ENCODE measurements around the gene RNF224. TPM values are rescaled to one million over a fixed set of nuclear protein-coding genes. Genes with fewer than 3 reads are reported as not detected.
A peak's percentile ranks its signal among the peaks of the same experiment; 100 is the strongest.

Gene RNF224
- total and polyA plus RNA-seq, 2 of the 13 experiments (the other 11 are each of a cell fraction or from before 2014, with no cell fraction given), result 0.09 TPM; not detected in 1

DNA sequence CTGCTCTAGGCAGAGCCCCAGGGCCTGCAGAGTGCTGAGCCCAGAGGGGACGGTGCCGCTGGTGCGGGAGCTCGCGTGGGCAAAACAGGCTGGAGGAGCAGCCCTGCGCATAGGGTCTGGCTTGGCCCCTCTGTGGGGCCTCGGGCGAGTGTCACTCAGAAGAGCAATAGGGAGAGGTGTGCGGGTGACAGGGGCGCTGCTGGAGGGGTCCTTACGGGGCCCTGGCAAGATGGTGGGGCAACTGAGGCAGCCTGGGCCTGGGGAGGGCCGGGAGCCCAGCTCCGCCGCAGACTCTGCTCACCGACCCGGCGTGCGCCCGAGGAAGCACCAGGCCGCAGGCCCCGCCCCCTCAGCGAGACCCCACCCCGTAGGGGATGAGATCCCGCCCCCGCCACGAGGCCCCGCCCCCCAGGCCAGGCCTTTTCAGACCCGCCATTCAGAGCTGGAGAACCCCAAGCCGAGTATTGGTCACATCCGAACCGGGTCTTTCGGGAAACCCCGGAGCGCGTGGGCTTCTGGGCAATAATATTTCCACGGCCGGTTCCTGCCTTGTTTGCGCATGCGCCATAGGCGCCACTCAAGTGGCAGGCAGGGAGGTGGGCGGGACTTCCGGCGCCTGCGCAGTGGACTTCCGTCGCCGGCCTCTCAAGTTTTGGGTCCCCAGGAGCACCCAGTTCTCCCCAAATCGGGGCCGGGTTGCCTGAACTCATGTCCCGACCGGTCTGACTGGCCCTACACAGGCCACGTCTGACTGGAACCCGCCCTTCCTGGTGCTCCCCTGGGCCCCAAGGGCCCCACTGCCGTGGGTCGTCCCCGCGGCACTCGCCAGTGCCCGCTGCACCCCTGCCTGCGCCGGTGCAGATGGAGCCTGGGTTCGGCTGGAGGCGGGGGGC, 4.0 kb upstream of the RNF224 start:
- peak overlapping the region; percentile 84 to 99 (median 92) for H3K4me3 ChIP-seq (replicated peaks in 1 of 3; ENCODE audit: insufficient read depth in 1 of 3, low read depth in 2 of 3, low read length in 3 of 3)
- H3K36me3 ChIP-seq (replicated peaks in 1 of 2; ENCODE audit: control insufficient read depth in 1 of 2, insufficient read depth in 2 of 2, low read length in 2 of 2), result no peaks in the 10 kb centered on the region
- H2AFZ ChIP-seq (ENCODE audit: low read length), result no peak overlapping the region
- ChIA-PET CTCF (ENCODE audit: low intra/inter-chr PET ratio, low total read pairs) (no interaction called here), POLR2A (interaction anchor here (0.7 to 13.4 kb wide), 16 partner anchors 12 to 169 kb away, joined by 3 to 225 read pairs (median 12); partner anchors contain the start of genes ANAPC2, ENTPD2, MAN1B1 and NDOR1)
- no peaks in the 10 kb centered on the region for H3K9me3 ChIP-seq (ENCODE audit: low read length)
- ATAC-seq (peak; percentile 44), FAIRE-seq (peak; percentile 91), DNase-seq (ENCODE audit: low spot score) (peak; percentile 98)
- peak overlapping the region; percentile 94 for H3K9ac ChIP-seq (ENCODE audit: insufficient read depth, low read depth, low read length)
- peaks cover 64% of the 10 kb centered on the region for H3K4me1 ChIP-seq (ENCODE audit: insufficient read depth, low read length)
- intact Hi-C loops (cut with micrococcal nuclease; ENCODE audit: unreplicated experiment) (loop anchor here (2.0 kb wide), 2 partner anchors 13 to 23 kb away; partner anchors contain the start of gene TPRN), in situ Hi-C loops (cut with HindIII; ENCODE audit: extremely low pct_ligation_motif_present, low pct_unique_long_range_greater_than_20kb) (no loop called here)
- no TSS peak for BruUV-seq (replicated peaks)
- H4K20me1 ChIP-seq (ENCODE audit: insufficient read depth, low read length), result peaks cover 4% of the 10 kb centered on the region; the same call in 1 of the 2 replicates
- no peaks in the 10 kb centered on the region; a peak in 1 of 5 replicates for H3K27me3 ChIP-seq (ENCODE audit: control insufficient read depth in 1 of 2, insufficient read depth in 2 of 2, low read length in 2 of 2)
- H3K79me2 ChIP-seq (ENCODE audit: insufficient read depth, low read length), result peaks cover 3% of the 10 kb centered on the region
- peak overlapping the region; percentile 100 for H3K4me2 ChIP-seq (ENCODE audit: low read depth, low read length)
- 2% methylated on average over 18 of the region's 63 CpGs for whole genome bisulfite sequencing (ENCODE audit: low lambda C conversion rate)
- H3K27ac ChIP-seq (ENCODE audit: extremely low read length, insufficient read depth, low read length), result peak overlapping the region; percentile 76
- TF ChIP-seq, protein P1, sequence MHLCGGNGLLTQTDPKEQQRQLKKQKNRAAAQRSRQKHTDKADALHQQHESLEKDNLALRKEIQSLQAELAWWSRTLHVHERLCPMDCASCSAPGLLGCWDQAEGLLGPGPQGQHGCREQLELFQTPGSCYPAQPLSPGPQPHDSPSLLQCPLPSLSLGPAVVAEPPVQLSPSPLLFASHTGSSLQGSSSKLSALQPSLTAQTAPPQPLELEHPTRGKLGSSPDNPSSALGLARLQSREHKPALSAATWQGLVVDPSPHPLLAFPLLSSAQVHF (CRISPR knock-in tag; IDR thresholded peaks at IDR 0.05), result 0 out of 2 replicates have a peak, but pooled peaks have one; percentile 75
- TF ChIP-seq BRCA1 (CRISPR knock-in tag; IDR thresholded peaks at IDR 0.05), result no peak
- TF ChIP-seq ZNF776 (CRISPR knock-in tag; IDR thresholded peaks at IDR 0.05), result no peak
- no peak for TF ChIP-seq ZSCAN12 (CRISPR knock-in tag; IDR thresholded peaks at IDR 0.05)
- TF ChIP-seq, protein P2, sequence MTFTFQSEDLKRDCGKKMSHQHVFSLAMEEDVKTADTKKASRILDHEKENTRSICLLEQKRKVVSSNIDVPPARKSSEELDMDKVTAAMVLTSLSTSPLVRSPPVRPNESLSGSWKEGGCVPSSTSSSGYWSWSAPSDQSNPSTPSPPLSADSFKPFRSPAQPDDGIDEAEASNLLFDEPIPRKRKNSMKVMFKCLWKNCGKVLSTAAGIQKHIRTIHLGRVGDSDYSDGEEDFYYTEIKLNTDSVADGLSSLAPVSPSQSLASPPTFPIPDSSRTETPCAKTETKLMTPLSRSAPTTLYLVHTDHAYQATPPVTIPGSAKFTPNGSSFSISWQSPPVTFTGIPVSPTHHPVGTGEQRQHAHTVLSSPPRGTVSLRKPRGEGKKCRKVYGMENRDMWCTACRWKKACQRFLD (CRISPR knock-in tag; IDR thresholded peaks at IDR 0.05; ENCODE audit: borderline replicate concordance), result no peak
- TF ChIP-seq, protein P3, sequence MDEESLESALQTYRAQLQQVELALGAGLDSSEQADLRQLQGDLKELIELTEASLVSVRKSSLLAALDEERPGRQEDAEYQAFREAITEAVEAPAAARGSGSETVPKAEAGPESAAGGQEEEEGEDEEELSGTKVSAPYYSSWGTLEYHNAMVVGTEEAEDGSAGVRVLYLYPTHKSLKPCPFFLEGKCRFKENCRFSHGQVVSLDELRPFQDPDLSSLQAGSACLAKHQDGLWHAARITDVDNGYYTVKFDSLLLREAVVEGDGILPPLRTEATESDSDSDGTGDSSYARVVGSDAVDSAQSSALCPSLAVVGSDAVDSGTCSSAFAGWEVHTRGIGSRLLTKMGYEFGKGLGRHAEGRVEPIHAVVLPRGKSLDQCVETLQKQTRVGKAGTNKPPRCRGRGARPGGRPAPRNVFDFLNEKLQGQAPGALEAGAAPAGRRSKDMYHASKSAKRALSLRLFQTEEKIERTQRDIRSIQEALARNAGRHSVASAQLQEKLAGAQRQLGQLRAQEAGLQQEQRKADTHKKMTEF (CRISPR knock-in tag; IDR thresholded peaks at IDR 0.05), result peak; percentile 25; the same call in 1 of the 2 replicates
- no peak; the same call in 1 of the 2 replicates for TF ChIP-seq NFE2L1 (CRISPR knock-in tag; IDR thresholded peaks at IDR 0.05; ENCODE audit: borderline replicate concordance)
- no peak for TF ChIP-seq LBX2 (CRISPR knock-in tag; IDR thresholded peaks at IDR 0.05; ENCODE audit: borderline replicate concordance)
- TF ChIP-seq GRHL1 (CRISPR knock-in tag; conservative IDR thresholded peaks at IDR 0.05), result no peak
- TF ChIP-seq ERF (CRISPR knock-in tag; IDR thresholded peaks at IDR 0.05), result no peak
- no peak for TF ChIP-seq CREB1 (IDR thresholded peaks at IDR 0.05)
- no peak for TF ChIP-seq CREB1 (CRISPR knock-in tag; IDR thresholded peaks at IDR 0.05)
- no peak for TF ChIP-seq ZNF747 (CRISPR knock-in tag; IDR thresholded peaks at IDR 0.05; ENCODE audit: borderline replicate concordance)
- TF ChIP-seq EZH2 (conservative IDR thresholded peaks at IDR 0.05; ENCODE audit: low read depth, low read length), result no peak
- no peak for TF ChIP-seq ZNF792 (CRISPR knock-in tag; IDR thresholded peaks at IDR 0.05)
- no peak for TF ChIP-seq ZSCAN21 (CRISPR knock-in tag; IDR thresholded peaks at IDR 0.05; ENCODE audit: borderline replicate concordance)
